Kidney (tissue), 14 donors: Measurements from ENCODE around the gene SOWAHA. TPM values are rescaled to one million over a fixed set of nuclear protein-coding genes. Genes with fewer than 3 reads are reported as not detected.

Experiments used
- DNase-seq, 5 donors: peaks; one replicate each; pipeline ENCODE4 v3.0.0-alpha.2; 2013 to 2020
- FAIRE-seq: peaks from 2 replicates; lab custom pipeline; 2012; peaks lifted over from hg19 to GRCh38; lab: Jason Lieb, UNC
- H3K27ac ChIP-seq, 2 donors: one replicate each; pipeline ENCODE4 v1.7.0; 2013; ENCODE audit warnings: low read depth in 2 of 2, low read length in 2 of 2, inconsistent platforms in 1 of 2
- H3K27me3 ChIP-seq: one replicate; pipeline ENCODE4 v1.7.1; 2013; ENCODE audit warnings: low read length, inconsistent platforms; ENCODE audit not compliant: control insufficient read depth, insufficient read depth
- H3K36me3 ChIP-seq, 3 donors: one replicate each; pipeline versions ENCODE4 v1.7.0 to v1.7.1; 2013; ENCODE audit warnings: low read length in 3 of 3, control low read depth in 1 of 3, inconsistent platforms in 1 of 3; ENCODE audit not compliant: insufficient read depth in 3 of 3, control insufficient read depth in 2 of 3
- H3K4me1 ChIP-seq, 3 donors: one replicate each; pipeline versions ENCODE4 v1.7.0 to v1.7.1; 2013; ENCODE audit warnings: low read length in 3 of 3, inconsistent platforms in 1 of 3, low read depth in 1 of 3; ENCODE audit not compliant: control insufficient read depth in 2 of 3, insufficient read depth in 2 of 3
- H3K4me3 ChIP-seq, 3 donors: one replicate each; pipeline versions ENCODE4 v1.7.0 to v1.8.1; 2013; ENCODE audit warnings: low read length in 3 of 3, control low read depth in 1 of 3, inconsistent platforms in 1 of 3
- H3K9ac ChIP-seq, 3 donors: one replicate each; pipeline versions ENCODE4 v1.7.0 to v1.7.1; 2013; ENCODE audit warnings: low read length in 3 of 3, control low read depth in 1 of 3, inconsistent platforms in 1 of 3
- H3K9me3 ChIP-seq, 3 donors: one replicate each; pipeline versions ENCODE4 v1.7.0 to v1.7.1; 2013; ENCODE audit warnings: low read length in 3 of 3, control low read depth in 1 of 3, inconsistent platforms in 1 of 3; ENCODE audit not compliant: control insufficient read depth in 2 of 3, insufficient read depth in 1 of 3
- intact Hi-C: fragments of 100-400 bp; cut with DNase I; formaldehyde crosslinking; loops from one replicate; pipeline ENCODE4 v1.11.1; 2022
- polyA plus RNA-seq: library from polyadenylated mRNA; stranded (reverse); fragments of 350-450 nt; fragmentation: Illumina TruSeq; extraction: RNeasy Lipid Tissue Mini Kit (QIAGEN cat#74804); gene quantifications from one replicate; pipeline ENCODE4 v1.2.3, GENCODE V29; 2014; ENCODE audit warnings: low read depth, low replicate concordance; ENCODE audit not compliant: insufficient read depth
- total RNA-seq: library from RNA; stranded (reverse); fragmentation: NEBNext Ultra II Directional; extraction: Animal tissue kit (Norgen Biotek cat#: 25700); gene quantifications from one replicate; pipeline ENCODE4 v1.2.1, GENCODE V29; 2021
- TF ChIP-seq, protein P1 (sequence below): IDR thresholded peaks from 3 replicates; pipeline ENCODE4 v1.5.1; 2012; ENCODE audit warnings: mild to moderate bottlenecking, moderate library complexity, borderline replicate concordance; ENCODE audit not compliant: insufficient read depth; ENCODE audit errors: extremely low read depth
- donor health status: control.
- donor health status: control.
- donor health status: control.
- donor health status: control.
- donor health status: control.
- donor health status: DM: yes; HTN: yes; CAD: no.
- donor health status: Normal renal cell carcinoma (clear cell type).

The SOWAHA gene
- total and polyA plus RNA-seq, 2 donors from 2014 or later: 4.1 to 7.1 TPM

DNA sequence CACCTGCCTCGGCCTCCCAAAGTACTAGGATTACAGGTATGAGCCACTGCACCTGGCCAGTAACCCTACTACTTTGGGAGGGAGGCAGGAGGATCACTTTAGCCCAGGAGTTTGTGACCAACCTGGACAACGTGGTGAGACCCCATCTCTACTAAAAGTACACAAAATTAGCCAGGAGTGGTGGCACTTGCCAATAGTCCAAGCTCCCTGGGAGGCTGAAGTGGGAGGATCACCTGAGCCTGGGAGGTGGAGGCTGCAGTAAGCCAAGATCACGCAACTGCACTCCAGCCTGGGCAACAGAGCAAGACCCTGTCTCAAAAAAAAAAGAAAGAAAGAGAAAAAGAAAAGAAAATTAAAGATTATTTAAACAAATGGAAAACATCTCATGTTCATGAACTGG lies 42.9 kb downstream of the SOWAHA start:
- Histone ChIP-seq H3K4me1 (peaks cover 0 to 3% (median 0%) of the 10 kb centered on the region in 3 donors), H3K9me3 (no peaks in the 10 kb centered on the region), H3K27ac (no peak overlapping the region), H3K27me3 (no peaks in the 10 kb centered on the region), H3K36me3 (no peaks in the 10 kb centered on the region), H3K9ac (no peak overlapping the region), H3K4me3 (no peak overlapping the region)
- FAIRE-seq: no peak
- DNase-seq: no peak
- intact Hi-C loops: no loop called here
- TF ChIP-seq, protein P1, sequence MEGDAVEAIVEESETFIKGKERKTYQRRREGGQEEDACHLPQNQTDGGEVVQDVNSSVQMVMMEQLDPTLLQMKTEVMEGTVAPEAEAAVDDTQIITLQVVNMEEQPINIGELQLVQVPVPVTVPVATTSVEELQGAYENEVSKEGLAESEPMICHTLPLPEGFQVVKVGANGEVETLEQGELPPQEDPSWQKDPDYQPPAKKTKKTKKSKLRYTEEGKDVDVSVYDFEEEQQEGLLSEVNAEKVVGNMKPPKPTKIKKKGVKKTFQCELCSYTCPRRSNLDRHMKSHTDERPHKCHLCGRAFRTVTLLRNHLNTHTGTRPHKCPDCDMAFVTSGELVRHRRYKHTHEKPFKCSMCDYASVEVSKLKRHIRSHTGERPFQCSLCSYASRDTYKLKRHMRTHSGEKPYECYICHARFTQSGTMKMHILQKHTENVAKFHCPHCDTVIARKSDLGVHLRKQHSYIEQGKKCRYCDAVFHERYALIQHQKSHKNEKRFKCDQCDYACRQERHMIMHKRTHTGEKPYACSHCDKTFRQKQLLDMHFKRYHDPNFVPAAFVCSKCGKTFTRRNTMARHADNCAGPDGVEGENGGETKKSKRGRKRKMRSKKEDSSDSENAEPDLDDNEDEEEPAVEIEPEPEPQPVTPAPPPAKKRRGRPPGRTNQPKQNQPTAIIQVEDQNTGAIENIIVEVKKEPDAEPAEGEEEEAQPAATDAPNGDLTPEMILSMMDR: no peak

DNA sequence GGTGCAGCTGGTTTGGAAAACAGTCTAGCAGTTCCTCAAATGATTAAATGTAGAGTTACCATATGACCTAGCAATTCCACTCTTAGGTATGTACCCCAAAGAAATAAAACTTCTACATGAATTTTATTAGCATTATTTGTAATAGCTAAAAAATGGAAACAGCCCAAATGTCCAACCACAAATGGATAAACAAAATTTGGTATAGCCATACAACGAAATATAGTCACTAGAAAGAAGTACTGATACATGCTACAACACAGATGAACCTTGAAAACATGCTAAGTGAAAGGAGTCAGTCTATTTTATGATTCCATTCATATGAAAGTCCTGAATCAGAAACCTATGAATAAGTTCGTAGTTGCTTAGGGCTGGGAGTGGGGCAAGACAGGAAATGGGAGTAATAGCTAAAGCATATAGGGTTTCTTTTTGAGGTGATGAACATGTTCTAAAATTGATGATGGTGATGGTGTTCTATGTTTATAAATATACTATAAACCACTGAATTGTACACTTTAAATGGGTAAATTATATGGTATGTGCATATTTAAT lies 46.9 kb downstream of the SOWAHA start:
- Histone ChIP-seq H3K4me1 (no peaks in the 10 kb centered on the region), H3K36me3 (no peaks in the 10 kb centered on the region), H3K9me3 (no peaks in the 10 kb centered on the region), H3K4me3 (no peak overlapping the region), H3K27ac (no peak overlapping the region), H3K9ac (no peak overlapping the region), H3K27me3 (no peaks in the 10 kb centered on the region)
- no peak for FAIRE-seq
- DNase-seq: no peak
- TF ChIP-seq, protein P1: no peak
- intact Hi-C loops: no loop called here

DNA sequence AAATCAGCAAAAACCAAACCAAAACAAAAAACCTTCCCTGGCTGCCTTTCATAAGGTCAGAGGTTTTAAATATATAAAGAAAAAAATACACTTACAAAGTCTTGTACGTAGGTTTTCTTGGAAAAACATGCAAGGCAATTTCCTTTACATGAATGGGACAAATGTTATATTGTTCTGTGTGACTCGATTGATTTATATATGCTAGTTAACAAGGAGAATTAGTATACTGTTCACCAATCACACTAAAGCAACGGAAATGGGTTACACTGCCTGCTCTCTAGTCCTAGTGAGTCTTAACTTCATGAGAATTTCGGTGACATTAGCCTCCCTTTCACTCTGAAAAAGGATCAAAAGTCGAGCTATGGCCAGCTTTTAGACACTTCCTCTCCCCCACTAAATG lies 47.6 kb downstream of the SOWAHA start:
- intact Hi-C loops: no loop called here
- Histone ChIP-seq H3K9me3 (no peaks in the 10 kb centered on the region), H3K9ac (no peak overlapping the region), H3K4me1 (peaks cover 0 to 5% (median 4%) of the 10 kb centered on the region in 3 donors), H3K36me3 (no peaks in the 10 kb centered on the region), H3K27me3 (no peaks in the 10 kb centered on the region), H3K27ac (no peak overlapping the region), H3K4me3 (no peak overlapping the region)
- DNase-seq: peak in 1 of 5 donors; percentile 59
- no peak for FAIRE-seq
- TF ChIP-seq, protein P1: no peak
